ENCODE data around the gene SCARB1.

DNA sequence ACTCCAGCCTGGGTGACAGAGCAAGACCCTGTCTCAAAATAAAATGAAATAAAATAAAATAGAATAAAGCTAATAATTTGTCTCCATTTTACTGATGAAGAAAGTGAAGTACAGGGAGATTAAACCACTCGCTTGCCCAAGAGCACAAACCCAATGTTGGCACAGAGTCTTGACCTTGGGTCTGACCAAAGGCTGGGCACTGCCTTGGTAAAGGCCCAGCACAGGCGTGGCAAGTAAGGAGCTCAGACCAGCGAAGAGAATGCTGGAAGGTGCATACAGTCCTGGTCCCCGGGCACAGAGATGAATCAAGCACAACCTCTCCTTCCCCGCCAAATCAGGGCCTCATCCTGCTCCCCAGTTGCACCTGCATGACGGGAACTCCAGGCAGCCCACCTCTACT lies 26.9 kb downstream of the SCARB1 start:
- no peak for TF ChIP-seq CTCF (conservative IDR thresholded peaks at IDR 0.05 in 1 of 2, IDR thresholded peaks at IDR 0.05 in 1 of 2; ENCODE audit: low read depth in 1 of 2, low read length in 2 of 2)
- TF ChIP-seq EZH2 (IDR thresholded peaks at IDR 0.05; ENCODE audit: low read length, missing control alignments), result no peak
